Measurements from ENCODE around the gene RBM10.

Gene RBM10

DNA sequence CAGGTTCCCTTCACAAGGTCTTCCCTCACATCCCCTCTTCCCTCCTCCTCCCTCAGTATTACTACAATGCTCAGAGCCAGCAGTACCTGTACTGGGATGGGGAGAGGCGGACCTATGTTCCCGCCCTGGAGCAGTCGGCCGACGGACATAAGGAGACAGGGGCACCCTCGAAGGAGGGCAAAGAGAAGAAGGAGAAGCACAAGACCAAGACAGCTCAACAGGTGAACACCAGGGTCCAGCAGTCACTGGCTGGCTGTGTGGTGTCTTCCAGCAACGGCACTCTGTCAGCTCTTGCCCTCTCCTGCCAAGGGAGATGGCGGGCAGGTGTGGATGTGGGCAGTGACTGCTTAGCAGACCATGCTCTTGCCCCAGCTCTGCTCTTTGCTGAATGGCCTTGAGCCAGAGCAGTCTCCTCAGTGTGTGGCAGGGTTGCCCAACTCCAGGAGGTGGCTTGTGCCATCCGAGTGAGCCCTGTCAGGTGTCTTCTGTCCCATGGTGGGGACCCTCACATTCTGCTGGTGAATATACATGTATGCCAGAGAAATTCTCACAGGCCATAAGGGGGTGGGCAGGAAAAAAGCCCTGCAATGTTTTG is 37.2 kb downstream of the RBM10 start:
- H3K4me2 ChIP-seq (ENCODE audit: low read depth, low read length, poor library complexity, severe bottlenecking): no peak overlapping the region
- no peaks in the 10 kb centered on the region; the same call in 1 of the 2 replicates for H3F3A ChIP-seq (ENCODE audit: insufficient read depth)
- no peaks in the 10 kb centered on the region for H3K27me3 ChIP-seq (ENCODE audit: low read length)
- H3K9me3 ChIP-seq (ENCODE audit: insufficient read depth, low read length): no peaks in the 10 kb centered on the region
- no peaks in the 10 kb centered on the region for H3K36me3 ChIP-seq (ENCODE audit: low read length)
- H3K9ac ChIP-seq (ENCODE audit: low read length): no peak overlapping the region
- no peak overlapping the region for H3K27ac ChIP-seq (ENCODE audit: low read depth, low read length)
- H3K4me3 ChIP-seq (ENCODE audit: insufficient read depth, low read length, poor library complexity, severe bottlenecking): no peak overlapping the region
- no peak overlapping the region for H2AFZ ChIP-seq (ENCODE audit: low read depth, low read length, severe bottlenecking)
- TF ChIP-seq, protein P1, sequence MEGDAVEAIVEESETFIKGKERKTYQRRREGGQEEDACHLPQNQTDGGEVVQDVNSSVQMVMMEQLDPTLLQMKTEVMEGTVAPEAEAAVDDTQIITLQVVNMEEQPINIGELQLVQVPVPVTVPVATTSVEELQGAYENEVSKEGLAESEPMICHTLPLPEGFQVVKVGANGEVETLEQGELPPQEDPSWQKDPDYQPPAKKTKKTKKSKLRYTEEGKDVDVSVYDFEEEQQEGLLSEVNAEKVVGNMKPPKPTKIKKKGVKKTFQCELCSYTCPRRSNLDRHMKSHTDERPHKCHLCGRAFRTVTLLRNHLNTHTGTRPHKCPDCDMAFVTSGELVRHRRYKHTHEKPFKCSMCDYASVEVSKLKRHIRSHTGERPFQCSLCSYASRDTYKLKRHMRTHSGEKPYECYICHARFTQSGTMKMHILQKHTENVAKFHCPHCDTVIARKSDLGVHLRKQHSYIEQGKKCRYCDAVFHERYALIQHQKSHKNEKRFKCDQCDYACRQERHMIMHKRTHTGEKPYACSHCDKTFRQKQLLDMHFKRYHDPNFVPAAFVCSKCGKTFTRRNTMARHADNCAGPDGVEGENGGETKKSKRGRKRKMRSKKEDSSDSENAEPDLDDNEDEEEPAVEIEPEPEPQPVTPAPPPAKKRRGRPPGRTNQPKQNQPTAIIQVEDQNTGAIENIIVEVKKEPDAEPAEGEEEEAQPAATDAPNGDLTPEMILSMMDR (IDR thresholded peaks at IDR 0.05; ENCODE audit: insufficient read depth, low read length, poor library complexity, severe bottlenecking): no peak
- TF ChIP-seq EZH2phosphoT487 (conservative IDR thresholded peaks at IDR 0.05; ENCODE audit: low read length): no peak
- no peaks in the 10 kb centered on the region for H3K79me2 ChIP-seq (ENCODE audit: insufficient read depth, low read length)
- H4K20me1 ChIP-seq (ENCODE audit: low read depth, low read length): no peaks in the 10 kb centered on the region
- H3K9me2 ChIP-seq (replicated peaks; ENCODE audit: insufficient read depth, low read length): no peaks in the 10 kb centered on the region

DNA sequence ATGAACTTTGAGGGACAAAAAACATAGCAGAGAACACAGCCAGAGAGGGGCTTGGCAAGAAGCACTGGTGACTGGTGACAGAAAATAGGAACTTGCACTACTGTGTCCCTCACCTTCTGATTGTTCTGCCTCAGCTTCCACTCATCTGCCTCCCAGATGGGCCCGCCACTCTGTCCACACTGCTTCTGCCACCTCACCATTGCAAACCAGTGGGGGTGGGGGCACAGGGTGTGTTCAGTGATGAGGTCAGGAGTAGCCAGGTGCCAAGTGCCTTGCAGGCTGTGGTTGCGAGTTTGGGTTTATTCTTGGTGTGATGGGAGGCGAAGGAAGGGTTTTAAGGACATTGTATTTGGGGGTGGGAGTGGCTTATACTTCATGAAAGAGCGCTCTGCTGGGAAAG is 39.5 kb downstream of the RBM10 start:
- Histone ChIP-seq H3K36me3 (ENCODE audit: low read length) (no peaks in the 10 kb centered on the region), H3K4me3 (ENCODE audit: insufficient read depth, low read length, poor library complexity, severe bottlenecking) (no peak overlapping the region), H3K27me3 (ENCODE audit: low read length) (no peaks in the 10 kb centered on the region), H3F3A (ENCODE audit: insufficient read depth) (peaks cover 14% of the 10 kb centered on the region), H3K79me2 (ENCODE audit: insufficient read depth, low read length) (no peaks in the 10 kb centered on the region), H2AFZ (ENCODE audit: low read depth, low read length, severe bottlenecking) (no peak overlapping the region), H3K9ac (ENCODE audit: low read length) (no peak overlapping the region), H3K9me3 (ENCODE audit: insufficient read depth, low read length) (no peaks in the 10 kb centered on the region), H3K9me2 (replicated peaks; ENCODE audit: insufficient read depth, low read length) (no peaks in the 10 kb centered on the region), H3K27ac (ENCODE audit: low read depth, low read length) (no peak overlapping the region), H3K4me2 (ENCODE audit: low read depth, low read length, poor library complexity, severe bottlenecking) (no peak overlapping the region), H4K20me1 (ENCODE audit: low read depth, low read length) (no peaks in the 10 kb centered on the region)
- no peak for TF ChIP-seq EZH2phosphoT487 (conservative IDR thresholded peaks at IDR 0.05; ENCODE audit: low read length)
- TF ChIP-seq, protein P1 (IDR thresholded peaks at IDR 0.05; ENCODE audit: insufficient read depth, low read length, poor library complexity, severe bottlenecking): no peak

DNA sequence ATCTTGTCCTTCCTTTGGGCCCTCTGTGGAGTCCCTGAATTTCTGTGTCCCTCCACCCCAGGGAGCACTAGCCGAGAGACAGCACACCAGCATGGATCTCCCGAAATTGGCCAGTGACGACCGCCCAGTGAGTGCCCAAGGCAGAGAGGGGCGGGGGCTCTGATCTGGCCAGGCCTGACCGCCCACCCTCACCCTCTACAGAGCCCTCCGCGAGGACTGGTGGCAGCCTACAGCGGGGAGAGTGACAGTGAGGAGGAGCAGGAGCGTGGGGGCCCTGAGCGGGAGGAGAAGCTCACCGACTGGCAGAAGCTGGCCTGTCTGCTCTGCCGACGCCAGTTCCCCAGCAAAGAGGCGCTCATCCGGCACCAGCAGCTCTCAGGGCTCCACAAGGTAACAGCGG is 40.2 kb downstream of the RBM10 start:
- Histone ChIP-seq H3K27me3 (ENCODE audit: low read length) (no peaks in the 10 kb centered on the region), H4K20me1 (ENCODE audit: low read depth, low read length) (no peaks in the 10 kb centered on the region), H3K79me2 (ENCODE audit: insufficient read depth, low read length) (no peaks in the 10 kb centered on the region), H3K27ac (ENCODE audit: low read depth, low read length) (no peak overlapping the region), H3K4me2 (ENCODE audit: low read depth, low read length, poor library complexity, severe bottlenecking) (no peak overlapping the region), H2AFZ (ENCODE audit: low read depth, low read length, severe bottlenecking) (no peak overlapping the region), H3K9me3 (ENCODE audit: insufficient read depth, low read length) (no peaks in the 10 kb centered on the region), H3K36me3 (ENCODE audit: low read length) (no peaks in the 10 kb centered on the region), H3K9me2 (replicated peaks; ENCODE audit: insufficient read depth, low read length) (no peaks in the 10 kb centered on the region), H3K9ac (ENCODE audit: low read length) (no peak overlapping the region), H3F3A (ENCODE audit: insufficient read depth) (peaks cover 15% of the 10 kb centered on the region), H3K4me3 (ENCODE audit: insufficient read depth, low read length, poor library complexity, severe bottlenecking) (no peak overlapping the region)
- no peak for TF ChIP-seq EZH2phosphoT487 (conservative IDR thresholded peaks at IDR 0.05; ENCODE audit: low read length)
- TF ChIP-seq, protein P1 (IDR thresholded peaks at IDR 0.05; ENCODE audit: insufficient read depth, low read length, poor library complexity, severe bottlenecking): no peak

Measured in SU-DHL-6 (cell line).